ENCODE measurements around the gene KCND2.

DNA sequence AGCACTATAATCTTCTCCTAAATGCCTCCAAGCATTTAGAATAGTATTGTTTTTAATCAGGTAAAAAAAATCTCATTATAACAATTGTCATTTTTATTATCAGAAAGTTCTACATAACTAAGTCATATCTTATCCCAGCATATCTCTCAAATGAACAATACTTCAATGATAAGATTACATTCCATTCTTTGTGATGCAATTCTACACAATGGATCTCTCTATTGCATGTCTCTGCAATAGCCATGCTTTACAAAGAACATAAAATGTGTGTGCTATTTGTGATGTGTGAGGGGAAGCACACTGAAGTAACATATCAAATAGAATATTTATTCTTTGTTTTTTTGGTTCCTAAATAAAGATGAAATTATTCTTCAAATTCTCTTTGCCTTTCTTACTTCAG lies 389.3 kb downstream of the KCND2 start:
- TF ChIP-seq, protein P1, sequence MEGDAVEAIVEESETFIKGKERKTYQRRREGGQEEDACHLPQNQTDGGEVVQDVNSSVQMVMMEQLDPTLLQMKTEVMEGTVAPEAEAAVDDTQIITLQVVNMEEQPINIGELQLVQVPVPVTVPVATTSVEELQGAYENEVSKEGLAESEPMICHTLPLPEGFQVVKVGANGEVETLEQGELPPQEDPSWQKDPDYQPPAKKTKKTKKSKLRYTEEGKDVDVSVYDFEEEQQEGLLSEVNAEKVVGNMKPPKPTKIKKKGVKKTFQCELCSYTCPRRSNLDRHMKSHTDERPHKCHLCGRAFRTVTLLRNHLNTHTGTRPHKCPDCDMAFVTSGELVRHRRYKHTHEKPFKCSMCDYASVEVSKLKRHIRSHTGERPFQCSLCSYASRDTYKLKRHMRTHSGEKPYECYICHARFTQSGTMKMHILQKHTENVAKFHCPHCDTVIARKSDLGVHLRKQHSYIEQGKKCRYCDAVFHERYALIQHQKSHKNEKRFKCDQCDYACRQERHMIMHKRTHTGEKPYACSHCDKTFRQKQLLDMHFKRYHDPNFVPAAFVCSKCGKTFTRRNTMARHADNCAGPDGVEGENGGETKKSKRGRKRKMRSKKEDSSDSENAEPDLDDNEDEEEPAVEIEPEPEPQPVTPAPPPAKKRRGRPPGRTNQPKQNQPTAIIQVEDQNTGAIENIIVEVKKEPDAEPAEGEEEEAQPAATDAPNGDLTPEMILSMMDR (IDR thresholded peaks at IDR 0.05 in 4 of 5, conservative IDR thresholded peaks at IDR 0.05 in 1 of 5) = no peak
- no peak for TF ChIP-seq POLR2A (IDR thresholded peaks at IDR 0.05)

Measured in gastrocnemius medialis (tissue), 4 donors.